ENCODE measurements around the gene EHMT1. TPM values are rescaled to one million over a fixed set of nuclear protein-coding genes. Genes with fewer than 3 reads are reported as not detected.
A peak's percentile ranks its signal among the peaks of the same experiment; 100 is the strongest.
"Not testable (repeated sequence)": the region's sequence is repeated elsewhere in the genome, so short reads cannot be mapped to it uniquely, and the experiment has no call there.

EHMT1 gene
- total RNA-seq, 2 experiments from 2014 or later, result 87.1 to 91.4 TPM

DNA sequence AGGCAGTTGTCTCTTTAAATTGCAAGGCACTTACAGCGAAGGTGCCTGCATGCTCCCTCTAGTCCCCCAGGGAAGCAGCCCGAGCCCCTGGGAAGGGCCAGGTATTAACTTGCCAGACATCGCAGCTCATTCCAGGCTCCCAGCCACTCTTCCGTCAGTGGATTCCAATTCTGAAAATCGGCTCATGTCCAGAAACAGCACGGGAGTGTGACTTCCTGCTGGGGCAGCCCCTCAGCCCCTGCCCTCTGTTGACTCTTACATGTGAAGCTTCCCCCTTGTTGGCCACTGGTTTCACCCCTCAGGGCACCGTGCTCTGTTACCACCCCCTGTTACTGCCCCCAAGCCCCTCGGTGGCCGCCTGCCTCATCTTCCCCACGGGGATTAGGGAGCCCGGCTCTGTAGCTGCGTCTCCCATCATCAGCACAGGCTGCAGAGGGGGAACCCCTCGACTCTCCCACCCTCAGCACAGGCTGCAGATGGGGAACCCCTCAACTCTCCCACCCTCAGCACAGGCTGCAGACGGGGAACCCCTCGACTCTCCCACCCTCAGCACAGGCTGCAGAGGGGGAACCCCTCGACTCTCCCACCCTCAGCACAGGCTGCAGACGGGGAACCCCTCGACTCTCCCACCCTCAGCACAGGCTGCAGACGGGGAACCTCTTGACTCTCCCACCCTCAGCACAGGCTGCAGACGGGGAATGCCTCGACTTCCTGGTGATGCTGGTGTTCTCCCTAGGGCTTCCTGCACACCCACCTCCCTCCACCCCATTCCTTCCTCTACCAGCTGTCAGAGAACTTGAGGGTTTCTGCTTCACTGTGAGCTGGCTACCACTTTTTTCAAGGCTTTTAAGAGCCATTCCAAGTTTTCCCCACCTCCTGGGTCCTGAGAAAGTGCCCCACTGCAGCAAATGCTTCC lies 247.7 kb downstream of the EHMT1 start:
- Mint-ChIP-seq H3K4me1 (no peaks in the 10 kb centered on the region), H3K4me3 (no peak overlapping the region), H3K27ac (no peak overlapping the region), H3K27me3 (peaks cover 5% of the 10 kb centered on the region), H3K36me3 (ENCODE audit: low read depth) (no peaks in the 10 kb centered on the region), H3K9me3 (no peaks in the 10 kb centered on the region)
- ChIA-PET POLR2A (no interaction called here), CTCF (no interaction called here)
- no peak for DNase-seq

- ChIA-PET POLR2A (no interaction called here), CTCF (no interaction called here)
- H3K9me3 Mint-ChIP-seq, result no peaks in the 10 kb centered on the region
- DNase-seq, result no peak
- peaks cover 3% of the 10 kb centered on the region for H3K27me3 Mint-ChIP-seq
- no peak overlapping the region for H3K4me3 Mint-ChIP-seq
- H3K27ac Mint-ChIP-seq, result no peak overlapping the region
- no peaks in the 10 kb centered on the region for H3K4me1 Mint-ChIP-seq
- H3K36me3 Mint-ChIP-seq (ENCODE audit: low read depth), result no peaks in the 10 kb centered on the region
Measured at GRCh38 chr9:137870432-137870831, 251.6 kb downstream of the EHMT1 start.

DNA sequence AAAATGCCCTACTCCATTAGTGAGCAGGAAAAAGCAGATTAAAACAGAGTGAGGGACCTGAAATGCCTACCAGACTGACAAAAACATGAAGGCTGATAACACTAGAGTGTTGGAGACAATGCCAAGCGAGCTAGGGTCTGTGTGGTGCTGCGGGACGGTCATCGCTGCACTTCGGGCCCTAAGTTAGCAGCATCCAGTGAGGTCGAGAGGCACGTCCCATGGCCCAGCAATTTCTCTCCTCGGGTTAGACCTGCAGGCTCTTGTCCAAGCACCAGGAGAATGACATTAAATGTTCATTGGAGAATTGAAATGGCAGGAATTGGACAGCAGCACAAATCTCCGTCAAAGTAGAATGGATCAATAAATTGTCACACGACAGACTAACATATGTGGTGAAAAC lies 253.5 kb downstream of the EHMT1 start:
- Mint-ChIP-seq H3K27ac (no peak overlapping the region), H3K4me1 (peaks cover 2% of the 10 kb centered on the region), H3K4me3 (no peak overlapping the region), H3K36me3 (ENCODE audit: low read depth) (no peaks in the 10 kb centered on the region), H3K9me3 (no peaks in the 10 kb centered on the region), H3K27me3 (peaks cover 11% of the 10 kb centered on the region)
- ChIA-PET CTCF (no interaction called here), POLR2A (no interaction called here)
- DNase-seq, result no peak

DNA sequence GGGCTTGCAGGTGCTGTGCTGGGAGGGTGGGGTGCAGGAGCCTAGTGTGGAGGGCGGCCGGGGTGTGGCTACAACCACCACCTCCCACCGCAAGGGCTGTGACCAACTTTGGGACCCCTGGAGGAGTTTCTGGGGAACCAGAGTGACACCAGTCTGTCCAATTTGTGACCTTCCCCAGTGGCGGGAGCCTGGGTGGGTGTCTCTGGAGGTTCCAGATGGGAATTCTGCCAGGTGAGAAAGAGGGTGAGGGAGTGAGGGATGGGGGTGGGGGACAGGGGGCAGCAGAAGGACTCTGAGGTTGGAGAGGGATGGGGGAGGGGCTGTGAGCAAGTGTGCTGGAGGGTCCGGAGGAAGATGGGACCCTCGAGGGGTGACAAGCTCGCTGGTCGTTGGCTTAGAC lies 254.6 kb downstream of the EHMT1 start:
- ChIA-PET POLR2A (no interaction called here), CTCF (no interaction called here)
- Mint-ChIP-seq H3K4me3 (no peak overlapping the region), H3K36me3 (ENCODE audit: low read depth) (no peaks in the 10 kb centered on the region), H3K9me3 (no peaks in the 10 kb centered on the region), H3K4me1 (peaks cover 2% of the 10 kb centered on the region), H3K27me3 (peaks cover 11% of the 10 kb centered on the region), H3K27ac (no peak overlapping the region)
- DNase-seq, result no peak

- Mint-ChIP-seq H3K27ac (no peak overlapping the region), H3K36me3 (ENCODE audit: low read depth) (no peaks in the 10 kb centered on the region), H3K27me3 (peaks cover 9% of the 10 kb centered on the region), H3K4me1 (peaks cover 2% of the 10 kb centered on the region), H3K9me3 (no peaks in the 10 kb centered on the region), H3K4me3 (no peak overlapping the region)
- ChIA-PET POLR2A (no interaction called here), CTCF (no interaction called here)
- DNase-seq, result no peak
Measured at GRCh38 chr9:137873858-137874362, 255.1 kb downstream of the EHMT1 start.

DNA sequence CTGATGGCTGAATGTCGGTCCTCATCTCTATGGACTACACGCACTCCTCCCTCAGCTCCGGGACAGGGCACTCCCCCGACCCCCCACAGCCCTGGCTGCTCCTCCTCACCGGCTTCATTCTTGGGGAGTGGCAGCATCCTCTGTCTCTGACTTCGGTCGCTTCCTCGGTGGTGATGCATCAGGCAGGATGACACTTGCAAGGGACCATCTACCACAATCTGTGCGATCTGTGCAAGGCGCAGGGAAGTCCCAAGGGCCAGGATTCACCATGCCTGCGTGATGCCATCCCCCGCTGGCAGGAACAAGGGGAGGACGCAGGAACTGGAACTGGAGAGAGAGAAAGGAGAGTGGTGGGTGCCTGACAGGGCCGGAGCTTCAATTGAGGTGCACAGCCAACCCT lies 256.5 kb downstream of the EHMT1 start:
- ChIA-PET POLR2A (no interaction called here), CTCF (no interaction called here)
- H3K4me1 Mint-ChIP-seq, result peaks cover 2% of the 10 kb centered on the region
- H3K4me3 Mint-ChIP-seq, result no peak overlapping the region
- no peaks in the 10 kb centered on the region for H3K36me3 Mint-ChIP-seq (ENCODE audit: low read depth)
- H3K27ac Mint-ChIP-seq, result no peak overlapping the region
- H3K27me3 Mint-ChIP-seq, result peaks cover 9% of the 10 kb centered on the region
- no peaks in the 10 kb centered on the region for H3K9me3 Mint-ChIP-seq
- DNase-seq, result no peak

- Mint-ChIP-seq H3K27me3 (peaks cover 9% of the 10 kb centered on the region), H3K9me3 (no peaks in the 10 kb centered on the region), H3K36me3 (ENCODE audit: low read depth) (no peaks in the 10 kb centered on the region), H3K4me3 (no peak overlapping the region), H3K4me1 (peaks cover 2% of the 10 kb centered on the region), H3K27ac (no peak overlapping the region)
- ChIA-PET CTCF (no interaction called here), POLR2A (no interaction called here)
- DNase-seq, result no peak
Measured at GRCh38 chr9:137875846-137876245, 257.0 kb downstream of the EHMT1 start.

DNA sequence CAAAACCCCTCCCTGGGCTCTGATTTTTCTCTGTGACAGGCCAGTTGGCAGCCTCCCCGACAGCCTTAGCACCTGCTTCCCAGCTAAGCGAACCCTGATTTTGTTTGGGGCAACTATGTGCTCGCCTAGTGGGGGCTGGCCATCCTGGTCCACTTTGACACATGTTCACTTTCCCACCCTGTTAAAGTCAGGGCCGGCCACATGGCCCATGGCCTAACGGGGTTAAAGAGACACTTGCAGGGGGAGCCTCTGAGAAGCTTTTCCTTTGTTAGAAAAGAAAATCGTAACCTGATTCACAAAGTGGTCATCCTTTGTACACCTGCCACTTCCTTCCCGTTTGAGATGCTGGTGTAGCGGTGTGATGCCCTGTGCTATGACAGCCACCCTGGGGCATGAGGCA lies 257.5 kb downstream of the EHMT1 start:
- no peak for DNase-seq
- POLR2A ChIA-PET, result no interaction called here
- H3K4me1 Mint-ChIP-seq, result peaks cover 2% of the 10 kb centered on the region
- peak overlapping the region; percentile 27 for H3K4me3 Mint-ChIP-seq
- no peak overlapping the region for H3K27ac Mint-ChIP-seq
- CTCF ChIA-PET, result no interaction called here
- H3K27me3 Mint-ChIP-seq, result peaks cover 9% of the 10 kb centered on the region
- H3K36me3 Mint-ChIP-seq (ENCODE audit: low read depth), result no peaks in the 10 kb centered on the region
- H3K9me3 Mint-ChIP-seq, result no peaks in the 10 kb centered on the region

DNA sequence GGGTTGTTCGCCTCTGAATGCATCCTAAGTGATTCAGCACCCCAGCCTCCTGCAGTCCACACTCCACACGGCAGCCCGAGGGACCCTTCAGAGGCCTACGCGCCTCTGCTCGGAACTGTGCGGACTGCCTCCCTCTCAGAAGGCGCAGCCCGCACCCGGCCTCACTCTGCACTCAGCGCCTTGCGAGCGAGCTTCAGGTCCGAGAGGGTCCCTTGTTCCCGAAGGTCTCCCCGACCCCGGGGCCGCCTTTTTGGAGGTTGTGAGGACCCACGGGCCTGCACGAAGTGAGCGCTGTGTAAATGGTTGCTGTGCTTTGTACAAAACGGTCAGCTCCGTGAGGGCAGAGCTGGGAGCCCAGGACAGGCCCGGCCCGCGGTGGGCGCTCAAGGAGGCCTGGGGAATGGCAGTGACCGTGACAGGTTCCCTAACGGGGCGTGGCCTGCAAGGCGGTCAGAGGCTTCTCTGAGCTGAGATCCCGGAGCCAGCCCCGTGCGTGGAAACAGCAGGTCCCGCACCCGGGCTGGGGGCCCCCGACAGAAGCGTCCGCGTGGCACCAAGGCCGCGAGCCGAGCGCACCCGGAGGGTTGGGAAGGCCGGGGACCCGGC lies 258.1 kb downstream of the EHMT1 start:
- Mint-ChIP-seq H3K27ac (no peak overlapping the region), H3K9me3 (no peaks in the 10 kb centered on the region), H3K36me3 (ENCODE audit: low read depth) (no peaks in the 10 kb centered on the region), H3K27me3 (peaks cover 9% of the 10 kb centered on the region), H3K4me3 (no peak overlapping the region), H3K4me1 (peaks cover 2% of the 10 kb centered on the region)
- ChIA-PET CTCF (no interaction called here), POLR2A (no interaction called here)
- no peak for DNase-seq

- H3K36me3 Mint-ChIP-seq (ENCODE audit: low read depth); H3K4me1 Mint-ChIP-seq; CTCF ChIA-PET; H3K9me3 Mint-ChIP-seq; DNase-seq; POLR2A ChIA-PET; H3K27ac Mint-ChIP-seq; H3K4me3 Mint-ChIP-seq; H3K27me3 Mint-ChIP-seq: not testable (repeated sequence)
Measured at GRCh38 chr9:137877506-137878122, 258.8 kb downstream of the EHMT1 start, which contains the start of gene CACNA1B. TSS of gene CACNA1B (plus strand) at chr9:137877782. CDS start at chr9:137877934, 152 bp downstream.

DNA sequence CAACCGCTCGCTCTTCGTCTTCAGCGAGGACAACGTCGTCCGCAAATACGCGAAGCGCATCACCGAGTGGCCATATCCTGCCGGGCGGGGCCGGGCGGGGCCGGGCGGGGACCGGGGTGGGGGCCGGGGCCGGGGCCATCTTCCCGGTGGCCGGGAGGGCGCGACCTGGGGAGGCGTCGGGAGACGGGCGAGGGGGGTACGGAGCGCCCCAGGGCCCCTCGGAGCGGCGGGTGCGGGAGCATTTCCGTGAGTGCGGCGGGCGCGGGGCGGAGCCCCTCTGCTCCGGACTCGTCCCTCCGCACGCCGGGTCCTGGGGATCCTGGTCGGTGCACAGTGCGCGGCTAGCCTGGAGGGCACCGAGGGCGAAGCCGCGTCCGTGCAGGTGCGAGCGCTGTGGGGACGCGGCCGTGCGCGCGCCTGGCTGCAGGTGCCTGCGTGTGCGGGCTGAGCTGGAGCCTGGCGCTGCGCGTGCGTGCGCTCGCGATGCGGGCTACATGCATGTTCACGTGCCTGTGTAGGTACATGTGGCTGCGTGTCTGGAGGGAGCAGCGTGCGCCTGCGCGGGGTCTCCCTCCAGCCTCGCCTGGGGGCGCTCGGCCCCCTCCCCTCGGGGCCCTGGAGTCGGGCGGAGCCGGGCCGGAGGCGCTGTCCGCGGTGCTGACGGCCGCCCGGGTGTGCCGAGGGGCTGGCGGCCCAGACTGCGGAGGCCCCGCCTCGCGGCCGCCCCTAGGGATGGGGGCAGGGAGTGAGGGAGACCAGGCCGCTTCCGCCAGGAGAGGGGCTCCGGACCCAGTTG lies 259.5 kb downstream of the EHMT1 start:
- ChIA-PET POLR2A (no interaction called here), CTCF (no interaction called here)
- no peak overlapping the region for H3K4me3 Mint-ChIP-seq
- H3K36me3 Mint-ChIP-seq (ENCODE audit: low read depth), result no peaks in the 10 kb centered on the region
- H3K4me1 Mint-ChIP-seq, result peaks cover 2% of the 10 kb centered on the region
- H3K9me3 Mint-ChIP-seq, result no peaks in the 10 kb centered on the region
- H3K27me3 Mint-ChIP-seq, result peaks cover 9% of the 10 kb centered on the region
- DNase-seq, result no peak
- H3K27ac Mint-ChIP-seq, result no peak overlapping the region

- no peak for DNase-seq
- CTCF ChIA-PET, result no interaction called here
- no peak overlapping the region for H3K27ac Mint-ChIP-seq
- H3K36me3 Mint-ChIP-seq (ENCODE audit: low read depth), result no peaks in the 10 kb centered on the region
- no peaks in the 10 kb centered on the region for H3K9me3 Mint-ChIP-seq
- H3K4me1 Mint-ChIP-seq, result peaks cover 2% of the 10 kb centered on the region
- POLR2A ChIA-PET, result no interaction called here
- H3K4me3 Mint-ChIP-seq, result no peak overlapping the region
- peaks cover 9% of the 10 kb centered on the region for H3K27me3 Mint-ChIP-seq
Measured at GRCh38 chr9:137879052-137879451, 260.2 kb downstream of the EHMT1 start.

DNA sequence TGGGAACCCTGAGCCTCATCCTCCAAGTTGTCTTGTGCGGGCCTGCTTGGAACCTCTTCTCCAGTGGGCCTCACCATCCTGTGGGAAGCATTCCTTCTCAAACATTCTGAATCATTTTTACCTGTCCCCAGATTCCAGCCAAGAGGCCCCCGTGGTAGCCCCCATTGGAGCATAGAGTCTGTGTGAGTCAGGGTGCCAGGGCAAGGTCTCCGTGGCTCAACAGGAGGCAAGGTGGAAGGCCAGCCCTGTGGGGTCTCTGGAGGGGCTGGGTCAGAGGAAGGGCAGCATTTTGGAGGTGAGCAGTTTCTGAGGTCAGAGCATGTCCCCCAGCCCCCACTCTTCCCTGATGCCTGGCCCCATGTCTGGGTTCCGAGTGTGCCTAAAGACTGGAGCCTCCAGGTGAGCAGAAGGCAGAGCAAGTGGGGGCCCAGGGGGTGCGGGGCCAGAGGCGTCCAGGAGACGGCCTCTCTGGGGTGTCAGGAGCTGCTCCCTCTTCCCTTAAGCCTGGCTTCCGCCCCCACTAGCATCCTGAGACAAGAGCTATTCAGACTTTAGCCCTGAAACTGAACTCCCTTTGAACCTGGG lies 260.9 kb downstream of the EHMT1 start:
- no peak for DNase-seq
- no peaks in the 10 kb centered on the region for H3K36me3 Mint-ChIP-seq (ENCODE audit: low read depth)
- peaks cover 2% of the 10 kb centered on the region for H3K4me1 Mint-ChIP-seq
- H3K9me3 Mint-ChIP-seq, result no peaks in the 10 kb centered on the region
- CTCF ChIA-PET, result no interaction called here
- H3K27me3 Mint-ChIP-seq, result peaks cover 9% of the 10 kb centered on the region
- POLR2A ChIA-PET, result no interaction called here
- H3K4me3 Mint-ChIP-seq, result no peak overlapping the region
- no peak overlapping the region for H3K27ac Mint-ChIP-seq

Data from activated CD4-positive, alpha-beta memory T cell treated with anti-CD3 and anti-CD28 coated beads, Interleukin-2, amount 10 ng/mL, durations not matched to agents 7 days and 5 days (primary cell).